Activated CD8-positive, alpha-beta T cell treated with anti-CD3 and anti-CD28 coated beads for 36 hours (primary cell): Measurements from ENCODE around the gene NR1H4. TPM values are rescaled to one million over a fixed set of nuclear protein-coding genes. Genes with fewer than 3 reads are reported as not detected.

ENCODE experiments used
- ATAC-seq: fragments of 200-7000 bp; cut with Tn5 transposase; one replicate; pipeline ENCODE4 v1.10.0; 2021; ENCODE audit warnings: mild to moderate bottlenecking, moderate library complexity
- CTCF ChIA-PET: fragments of 350-600 bp; sonication (Branson Sonifier 250); formaldehyde crosslinking; loops from one replicate; lab custom pipeline; 2021; ENCODE audit warnings: antibody characterized with exemption; lab: Charles Lee
- POLR2A ChIA-PET: fragments of 350-600 bp; sonication (Branson Sonifier 250); formaldehyde crosslinking; loops from one replicate; lab custom pipeline; 2021; ENCODE audit warnings: antibody characterized with exemption; lab: Charles Lee
- DNase-seq: peaks from one replicate; pipeline ENCODE4 v3.0.0-alpha.2; 2020
- H3K27ac Mint-ChIP-seq: one replicate; pipeline ENCODE4 v1.8.0; 2021; ENCODE audit warnings: mild to moderate bottlenecking, mixed read lengths
- H3K27me3 Mint-ChIP-seq: one replicate; pipeline ENCODE4 v1.8.0; 2021; ENCODE audit warnings: mixed read lengths
- H3K36me3 Mint-ChIP-seq: one replicate; pipeline ENCODE4 v1.8.0; 2021; ENCODE audit warnings: low read depth, mixed read lengths
- H3K4me1 Mint-ChIP-seq: one replicate; pipeline ENCODE4 v1.8.0; 2021; ENCODE audit warnings: low read depth, mixed read lengths
- H3K4me3 Mint-ChIP-seq: one replicate; pipeline ENCODE4 v1.8.0; 2021; ENCODE audit warnings: mild to moderate bottlenecking, moderate library complexity, mixed read lengths
- H3K9me3 Mint-ChIP-seq: one replicate; pipeline ENCODE4 v1.8.0; 2021; ENCODE audit warnings: mixed read lengths
- intact Hi-C: fragments of 100-400 bp; cut with micrococcal nuclease; formaldehyde crosslinking; loops from one replicate; pipeline ENCODE4 v1.10.0; 2022
- total RNA-seq, 2 experiments: library from RNA; stranded (reverse); gene quantifications; one replicate each; pipeline ENCODE4 v1.2.3, GENCODE V29; 2021
- TF ChIP-seq, protein P1 (sequence below): fragments of 200-600 bp; IDR thresholded peaks from one replicate; pipeline ENCODE4 v1.8.0; 2022; ENCODE audit warnings: antibody characterized with exemption, mild to moderate bottlenecking

Gene NR1H4
- total RNA-seq, 2 experiments from 2014 or later: not detected

DNA sequence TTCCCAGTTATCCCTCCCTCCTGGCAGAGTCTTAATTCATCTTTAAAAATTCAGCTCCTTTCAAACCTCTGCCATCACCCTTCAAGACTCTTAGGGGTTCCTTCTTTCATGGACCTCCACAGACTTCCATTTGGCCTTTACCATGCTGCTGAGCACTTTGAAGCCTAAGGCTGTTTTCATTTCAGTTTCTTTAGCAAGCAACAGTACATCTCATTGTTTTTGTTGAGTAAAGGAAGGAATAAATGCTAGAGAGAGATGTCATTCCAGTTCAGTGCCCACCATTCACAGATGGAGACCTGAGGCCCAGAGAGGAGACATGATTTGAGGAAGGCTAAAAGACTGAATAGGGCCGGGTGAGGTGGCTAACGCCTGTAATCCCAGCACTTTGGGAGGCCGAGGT is 98.5 kb downstream of the NR1H4 start:
- ChIA-PET CTCF (no interaction called here), POLR2A (interaction anchor here (0.5 kb wide), 1 partner anchor 305 kb away, joined by 3 read pairs; no protein-coding TSS in a partner anchor)
- no peak overlapping the region for H3K27ac Mint-ChIP-seq
- intact Hi-C loops: no loop called here
- H3K4me1 Mint-ChIP-seq: peaks cover 13% of the 10 kb centered on the region
- no peak for ATAC-seq
- H3K36me3 Mint-ChIP-seq: no peaks in the 10 kb centered on the region
- TF ChIP-seq, protein P1, sequence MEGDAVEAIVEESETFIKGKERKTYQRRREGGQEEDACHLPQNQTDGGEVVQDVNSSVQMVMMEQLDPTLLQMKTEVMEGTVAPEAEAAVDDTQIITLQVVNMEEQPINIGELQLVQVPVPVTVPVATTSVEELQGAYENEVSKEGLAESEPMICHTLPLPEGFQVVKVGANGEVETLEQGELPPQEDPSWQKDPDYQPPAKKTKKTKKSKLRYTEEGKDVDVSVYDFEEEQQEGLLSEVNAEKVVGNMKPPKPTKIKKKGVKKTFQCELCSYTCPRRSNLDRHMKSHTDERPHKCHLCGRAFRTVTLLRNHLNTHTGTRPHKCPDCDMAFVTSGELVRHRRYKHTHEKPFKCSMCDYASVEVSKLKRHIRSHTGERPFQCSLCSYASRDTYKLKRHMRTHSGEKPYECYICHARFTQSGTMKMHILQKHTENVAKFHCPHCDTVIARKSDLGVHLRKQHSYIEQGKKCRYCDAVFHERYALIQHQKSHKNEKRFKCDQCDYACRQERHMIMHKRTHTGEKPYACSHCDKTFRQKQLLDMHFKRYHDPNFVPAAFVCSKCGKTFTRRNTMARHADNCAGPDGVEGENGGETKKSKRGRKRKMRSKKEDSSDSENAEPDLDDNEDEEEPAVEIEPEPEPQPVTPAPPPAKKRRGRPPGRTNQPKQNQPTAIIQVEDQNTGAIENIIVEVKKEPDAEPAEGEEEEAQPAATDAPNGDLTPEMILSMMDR: no peak
- no peak for DNase-seq
- H3K27me3 Mint-ChIP-seq: peaks cover 27% of the 10 kb centered on the region
- H3K4me3 Mint-ChIP-seq: no peak overlapping the region
- no peaks in the 10 kb centered on the region for H3K9me3 Mint-ChIP-seq

DNA sequence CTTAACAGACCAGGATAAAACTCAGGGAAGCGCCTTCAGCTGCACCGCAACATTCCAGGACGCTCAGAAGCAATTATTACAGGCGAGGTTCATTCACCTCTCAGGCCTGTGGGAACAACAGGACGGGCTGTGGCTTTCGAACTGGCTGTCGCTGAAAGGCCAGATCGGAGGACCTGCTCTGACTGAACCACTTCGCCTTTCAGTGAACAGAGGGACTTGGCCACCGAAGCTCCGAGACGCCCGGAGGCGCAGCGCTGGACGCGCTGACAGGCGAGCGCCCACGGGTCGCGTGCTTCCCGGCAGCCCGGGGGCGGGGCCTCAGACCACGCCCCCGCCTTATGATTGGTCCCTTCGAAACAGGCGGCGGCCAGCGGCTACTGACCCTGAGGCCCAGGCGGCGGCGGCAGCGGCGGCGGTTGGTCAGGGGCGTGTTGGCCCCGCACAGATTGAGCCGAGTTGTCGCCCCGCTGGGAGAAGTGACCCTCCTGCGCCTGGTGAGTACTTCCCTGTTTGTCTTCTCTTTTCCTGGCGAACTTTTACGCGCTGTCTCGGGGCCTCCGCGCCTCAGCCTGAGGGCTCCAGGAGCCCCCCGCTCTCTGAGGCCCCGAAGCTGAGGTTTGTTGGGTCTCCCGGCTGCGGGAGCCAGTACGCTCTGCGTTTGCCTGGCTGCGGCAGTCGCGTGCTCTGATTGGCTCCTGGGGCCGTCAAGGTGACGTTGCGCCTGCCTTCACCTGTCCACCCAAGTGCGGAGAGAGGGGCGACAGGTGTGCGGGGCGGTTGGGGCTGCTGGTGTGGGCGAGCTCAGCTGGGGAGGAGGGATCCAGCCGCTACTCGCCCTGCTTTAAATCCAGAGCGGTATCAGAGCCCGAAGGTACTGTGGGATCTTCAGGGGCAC is 99.9 kb downstream of the NR1H4 start, which contains the start of gene GAS2L3:
TSS of gene GAS2L3 (plus strand) at position 393 of the 895 bp plus-strand sequence. CDS start 21,221 bp downstream, outside the sequence.
- H3K9me3 Mint-ChIP-seq: no peaks in the 10 kb centered on the region
- peak; percentile 94 for ATAC-seq
- peak within 1 kb of the TSS; percentile 71 for H3K27ac Mint-ChIP-seq
- TF ChIP-seq, protein P1: no peak
- H3K27me3 Mint-ChIP-seq: peaks cover 26% of the 10 kb centered on the region
- peaks cover 11% of the 10 kb centered on the region for H3K4me1 Mint-ChIP-seq
- H3K4me3 Mint-ChIP-seq: peak within 1 kb of the TSS; percentile 82
- H3K36me3 Mint-ChIP-seq: no peaks in the 10 kb centered on the region
- intact Hi-C loops: no loop called here
- CTCF ChIA-PET: no interaction called here
- POLR2A ChIA-PET: no interaction called here
- peak; percentile 65 for DNase-seq

DNA sequence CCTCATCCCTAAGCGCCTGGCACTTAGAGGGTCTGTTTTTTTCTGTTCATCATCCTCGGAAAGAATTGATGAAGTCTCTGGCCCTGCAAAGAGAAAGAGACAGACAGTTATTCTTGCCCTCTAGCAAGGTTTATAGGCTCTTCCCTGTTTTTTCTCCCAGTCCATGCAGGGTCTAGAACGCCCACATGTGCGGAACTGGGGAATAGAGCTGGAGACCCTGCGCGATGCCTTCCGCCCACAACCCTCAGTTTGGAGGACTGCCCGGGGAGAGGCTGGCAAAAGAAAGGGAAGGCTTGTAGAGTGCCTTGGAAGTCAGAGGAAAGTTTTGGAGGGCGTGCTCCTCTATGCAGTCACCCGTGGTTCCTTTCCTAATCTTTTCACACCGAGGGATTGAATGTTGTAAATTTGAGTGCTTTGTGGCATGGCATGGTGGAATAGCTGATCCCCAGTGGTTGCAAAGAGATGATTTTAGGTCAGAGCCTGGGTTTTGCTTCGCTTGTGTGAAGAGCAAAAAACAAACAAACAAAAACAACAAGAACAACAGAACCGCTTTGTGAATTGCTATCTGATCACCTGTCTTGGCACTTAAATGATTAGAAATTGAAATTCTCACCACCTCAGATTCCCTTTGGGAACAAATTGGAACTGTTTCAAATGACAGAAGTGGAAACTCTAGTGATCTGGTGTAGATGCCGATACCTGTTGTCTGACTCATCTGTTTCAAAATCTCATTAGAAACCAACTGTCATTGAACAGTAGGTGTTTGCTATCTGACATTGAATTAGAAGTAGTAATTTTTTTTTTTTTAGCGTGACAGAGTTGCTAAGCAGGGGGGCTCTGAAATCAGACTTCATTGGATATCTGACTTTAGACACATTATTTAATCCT is 100.8 kb downstream of the NR1H4 start:
- no peak overlapping the region for H3K27ac Mint-ChIP-seq
- peak overlapping the region; percentile 82 for H3K4me3 Mint-ChIP-seq
- ATAC-seq (no peak), DNase-seq (no peak)
- CTCF ChIA-PET: no interaction called here
- POLR2A ChIA-PET: no interaction called here
- TF ChIP-seq, protein P1: no peak
- H3K36me3 Mint-ChIP-seq: no peaks in the 10 kb centered on the region
- peaks cover 11% of the 10 kb centered on the region for H3K4me1 Mint-ChIP-seq
- intact Hi-C loops: no loop called here
- H3K27me3 Mint-ChIP-seq: peaks cover 26% of the 10 kb centered on the region
- no peaks in the 10 kb centered on the region for H3K9me3 Mint-ChIP-seq

DNA sequence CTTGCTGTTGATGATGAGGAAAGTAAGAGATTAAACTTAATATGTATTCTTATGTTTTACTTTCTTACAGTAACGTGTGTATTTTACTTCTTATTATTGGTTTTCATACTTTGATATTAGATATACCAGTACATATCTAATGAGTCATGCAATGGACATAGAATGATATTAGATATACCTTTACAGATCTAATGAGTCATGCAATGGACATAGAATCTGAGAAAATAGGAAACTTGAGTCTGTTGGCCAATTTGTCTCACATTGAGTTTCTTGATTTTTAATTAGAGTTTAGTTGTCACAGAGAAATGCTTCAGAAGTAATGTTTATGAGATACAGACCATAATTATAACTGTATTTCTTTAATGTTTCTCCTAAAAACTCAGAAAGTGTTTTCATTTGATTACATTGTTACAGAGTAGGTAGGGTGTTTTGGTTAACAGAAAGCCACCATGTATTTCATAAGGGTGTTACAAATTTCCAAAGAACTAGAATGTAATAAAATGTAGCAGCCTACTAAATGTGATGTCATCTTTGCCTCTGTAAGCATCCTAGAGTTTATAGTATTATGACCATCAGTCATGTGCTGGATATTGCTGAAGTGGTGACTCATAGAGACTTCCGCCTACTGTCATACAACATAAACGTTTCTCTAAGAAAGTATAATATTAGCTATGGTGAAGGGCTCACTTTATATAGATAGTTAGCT is 102.8 kb downstream of the NR1H4 start:
- CTCF ChIA-PET: no interaction called here
- DNase-seq: no peak
- intact Hi-C loops: no loop called here

More for the DNA sequence above, 102.8 kb downstream of the NR1H4 start:
- Mint-ChIP-seq H3K27ac (no peak overlapping the region), H3K36me3 (no peaks in the 10 kb centered on the region), H3K9me3 (no peaks in the 10 kb centered on the region), H3K4me3 (no peak overlapping the region), H3K27me3 (peaks cover 24% of the 10 kb centered on the region), H3K4me1 (peaks cover 11% of the 10 kb centered on the region)
- TF ChIP-seq, protein P1: no peak
- ATAC-seq: no peak
- POLR2A ChIA-PET: no interaction called here
